ENCODE measurements around the gene ORAI3.

DNA sequence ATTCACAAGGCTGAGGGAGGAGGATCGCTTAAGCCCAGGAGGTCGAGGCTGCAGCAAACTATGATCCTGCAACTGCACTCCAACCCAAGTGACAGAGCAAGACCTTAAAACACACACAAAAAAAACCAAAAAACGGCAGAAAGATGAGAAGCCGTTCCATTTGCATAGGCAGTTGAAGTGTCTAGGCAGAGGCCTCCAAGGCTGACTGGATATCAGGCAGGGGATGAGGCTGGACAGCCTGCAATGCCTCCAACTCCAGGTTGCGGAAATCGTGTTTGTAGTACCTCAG is 27.5 kb upstream of the ORAI3 start:
- TF ChIP-seq, protein P1, sequence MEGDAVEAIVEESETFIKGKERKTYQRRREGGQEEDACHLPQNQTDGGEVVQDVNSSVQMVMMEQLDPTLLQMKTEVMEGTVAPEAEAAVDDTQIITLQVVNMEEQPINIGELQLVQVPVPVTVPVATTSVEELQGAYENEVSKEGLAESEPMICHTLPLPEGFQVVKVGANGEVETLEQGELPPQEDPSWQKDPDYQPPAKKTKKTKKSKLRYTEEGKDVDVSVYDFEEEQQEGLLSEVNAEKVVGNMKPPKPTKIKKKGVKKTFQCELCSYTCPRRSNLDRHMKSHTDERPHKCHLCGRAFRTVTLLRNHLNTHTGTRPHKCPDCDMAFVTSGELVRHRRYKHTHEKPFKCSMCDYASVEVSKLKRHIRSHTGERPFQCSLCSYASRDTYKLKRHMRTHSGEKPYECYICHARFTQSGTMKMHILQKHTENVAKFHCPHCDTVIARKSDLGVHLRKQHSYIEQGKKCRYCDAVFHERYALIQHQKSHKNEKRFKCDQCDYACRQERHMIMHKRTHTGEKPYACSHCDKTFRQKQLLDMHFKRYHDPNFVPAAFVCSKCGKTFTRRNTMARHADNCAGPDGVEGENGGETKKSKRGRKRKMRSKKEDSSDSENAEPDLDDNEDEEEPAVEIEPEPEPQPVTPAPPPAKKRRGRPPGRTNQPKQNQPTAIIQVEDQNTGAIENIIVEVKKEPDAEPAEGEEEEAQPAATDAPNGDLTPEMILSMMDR (conservative IDR thresholded peaks at IDR 0.05; ENCODE audit: low read depth, low read length), result no peak
- TF ChIP-seq EZH2phosphoT487 (IDR thresholded peaks at IDR 0.05; ENCODE audit: borderline replicate concordance, low read length), result no peak
- no peak for TF ChIP-seq EZH2 (IDR thresholded peaks at IDR 0.05; ENCODE audit: low read length, unreplicated experiment)
